SK-N-MC (cell line): Measurements from ENCODE around the gene BICC1.

Experiments used
- DNase-seq: peaks from one replicate; pipeline ENCODE4 v3.0.0-alpha.2; 2011; ENCODE audit warnings: low read depth, low spot score
- H3K27ac ChIP-seq: fragments of 200-600 bp; sonication (generic); 2 replicates; pipeline ENCODE4 v1.5.1; 2016; ENCODE audit warnings: mixed run types
- H3K36me3 ChIP-seq: fragments of 200-600 bp; sonication (generic); 2 replicates; pipeline ENCODE4 v1.6.1; 2017; ENCODE audit warnings: antibody characterized with exemption, low read length, mixed read lengths; ENCODE audit not compliant: insufficient read depth
- H3K4me3 ChIP-seq: fragments of 200-600 bp; sonication (generic); 2 replicates; pipeline ENCODE4 v1.5.1; 2016
- H3K9ac ChIP-seq: fragments of 200-600 bp; sonication (generic); 2 replicates; pipeline ENCODE4 v1.8.0; 2017; ENCODE audit warnings: mixed run types, mixed read lengths; ENCODE audit not compliant: insufficient read length
- H3K9me3 ChIP-seq: fragments of 200-600 bp; sonication (generic); 2 replicates; pipeline ENCODE4 v1.6.1; 2017; ENCODE audit warnings: low read depth, mild to moderate bottlenecking, antibody characterized with exemption, low read length, moderate library complexity, mixed read lengths
- EZH2 ChIP-seq: fragments of 200-600 bp; sonication (generic); IDR thresholded peaks from one replicate; pipeline ENCODE4 v1.6.1; 2017; ENCODE audit warnings: antibody characterized with exemption
- FOXP2 ChIP-seq: optimal IDR thresholded peaks from 2 replicates; pipeline ENCODE3; 2011; ENCODE audit warnings: mild to moderate bottlenecking, moderate library complexity; ENCODE audit not compliant: insufficient read depth; ENCODE audit errors: extremely low read length, control extremely low read depth
- POLR2AphosphoS5 ChIP-seq: IDR thresholded peaks from 2 replicates; pipeline ENCODE4 v1.6.1; 2012; ENCODE audit warnings: mild to moderate bottlenecking, low read depth, low read length, borderline replicate concordance

BICC1 gene

DNA sequence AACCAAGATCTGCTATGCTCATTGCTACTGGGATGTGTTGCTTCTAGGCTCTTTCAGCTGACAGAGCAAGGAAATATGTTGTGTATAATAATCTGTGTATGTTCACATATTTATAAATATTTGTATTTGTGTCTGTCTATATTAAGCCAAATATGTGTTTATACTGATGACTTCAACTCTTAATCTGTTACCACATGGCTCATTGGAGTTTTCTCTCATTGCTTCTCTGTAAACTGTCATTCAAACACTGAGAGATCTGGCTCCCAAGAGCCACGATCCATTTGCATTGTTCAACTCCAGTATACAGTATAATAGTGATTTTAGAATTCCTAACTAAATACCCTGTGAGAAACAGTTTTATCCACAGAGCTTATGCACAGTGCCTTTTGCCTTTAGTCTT, 35.3 kb downstream of the BICC1 start:
- H3K27ac ChIP-seq, result no peak overlapping the region
- TF ChIP-seq FOXP2, result no peak
- TF ChIP-seq POLR2AphosphoS5, result no peak
- no peak for TF ChIP-seq EZH2
- no peak overlapping the region for H3K9ac ChIP-seq
- DNase-seq, result no peak
- H3K36me3 ChIP-seq, result no peaks in the 10 kb centered on the region
- H3K4me3 ChIP-seq, result no peak overlapping the region
- no peaks in the 10 kb centered on the region for H3K9me3 ChIP-seq

DNA sequence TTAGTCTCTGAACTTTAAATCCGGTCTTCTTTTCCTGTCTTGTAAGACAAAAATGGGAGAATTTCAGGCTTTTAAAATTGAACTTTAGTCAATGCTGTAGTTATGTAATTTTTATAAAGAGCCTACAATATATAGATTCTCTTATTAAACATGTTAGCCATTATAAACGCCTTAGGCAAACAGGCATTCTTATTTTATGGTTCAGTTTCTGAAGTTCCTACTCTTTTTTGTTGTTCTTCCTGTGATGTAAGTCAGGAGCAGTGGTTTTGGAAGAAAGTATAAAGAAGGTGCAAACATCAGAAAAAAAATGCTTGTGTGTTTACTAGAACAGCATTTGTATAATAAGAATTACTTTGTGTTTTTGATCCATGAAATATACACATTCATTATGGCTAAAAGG, 41.6 kb downstream of the BICC1 start:
- no peak overlapping the region for H3K9ac ChIP-seq
- no peaks in the 10 kb centered on the region for H3K9me3 ChIP-seq
- no peak overlapping the region for H3K27ac ChIP-seq
- no peak for DNase-seq
- TF ChIP-seq FOXP2 (no peak), EZH2 (no peak), POLR2AphosphoS5 (no peak)
- H3K36me3 ChIP-seq, result no peaks in the 10 kb centered on the region
- no peak overlapping the region for H3K4me3 ChIP-seq

GRCh38 chr10:58555170-58555929, 42.7 kb downstream of the BICC1 start:
- DNase-seq, result no peak
- H3K27ac ChIP-seq, result no peak overlapping the region
- no peak for TF ChIP-seq POLR2AphosphoS5
- TF ChIP-seq FOXP2, result no peak
- no peak for TF ChIP-seq EZH2
- H3K9me3 ChIP-seq, result no peaks in the 10 kb centered on the region
- no peak overlapping the region for H3K4me3 ChIP-seq
- no peak overlapping the region for H3K9ac ChIP-seq
- H3K36me3 ChIP-seq, result no peaks in the 10 kb centered on the region

GRCh38 chr10:58555930-58556311, 43.2 kb downstream of the BICC1 start:
- TF ChIP-seq FOXP2 (no peak), EZH2 (no peak), POLR2AphosphoS5 (no peak)
- DNase-seq, result no peak
- no peak overlapping the region for H3K4me3 ChIP-seq
- H3K27ac ChIP-seq, result no peak overlapping the region
- H3K36me3 ChIP-seq, result no peaks in the 10 kb centered on the region
- H3K9ac ChIP-seq, result no peak overlapping the region
- H3K9me3 ChIP-seq, result no peaks in the 10 kb centered on the region

DNA sequence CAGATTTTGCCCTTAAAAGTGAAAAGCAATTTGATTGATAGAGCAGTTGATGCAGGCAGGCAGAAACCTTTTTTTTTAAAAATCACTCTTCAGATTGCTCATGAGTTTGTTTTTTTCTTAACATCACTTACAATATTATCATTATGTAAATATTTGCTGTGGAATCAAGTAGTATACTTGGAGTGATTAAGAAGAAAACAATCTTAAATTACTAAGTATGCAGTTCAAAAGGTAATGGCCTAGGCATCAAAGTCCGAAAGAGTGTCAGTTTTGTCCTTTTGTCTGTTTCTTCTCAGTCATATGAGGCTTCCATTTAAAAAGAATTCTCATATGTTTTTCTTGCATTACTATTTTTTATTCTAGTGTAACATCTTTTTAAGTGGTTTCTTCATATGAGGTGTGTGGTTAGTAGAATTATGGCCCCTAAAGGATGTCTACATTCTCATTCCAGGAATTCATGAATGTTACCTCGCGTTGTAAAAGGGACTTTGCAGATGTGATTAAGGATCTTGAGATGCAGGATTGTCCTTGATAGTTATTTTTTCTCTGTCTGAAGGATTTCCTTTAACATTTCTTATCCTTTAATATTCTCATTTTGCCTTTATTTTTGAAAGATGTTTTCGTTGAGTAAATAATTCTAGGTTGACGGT, 44.0 kb downstream of the BICC1 start:
- DNase-seq, result no peak
- Histone ChIP-seq H3K9me3 (no peaks in the 10 kb centered on the region), H3K9ac (no peak overlapping the region), H3K27ac (no peak overlapping the region), H3K4me3 (no peak overlapping the region), H3K36me3 (no peaks in the 10 kb centered on the region)
- TF ChIP-seq FOXP2, result no peak
- no peak for TF ChIP-seq EZH2
- no peak for TF ChIP-seq POLR2AphosphoS5

DNA sequence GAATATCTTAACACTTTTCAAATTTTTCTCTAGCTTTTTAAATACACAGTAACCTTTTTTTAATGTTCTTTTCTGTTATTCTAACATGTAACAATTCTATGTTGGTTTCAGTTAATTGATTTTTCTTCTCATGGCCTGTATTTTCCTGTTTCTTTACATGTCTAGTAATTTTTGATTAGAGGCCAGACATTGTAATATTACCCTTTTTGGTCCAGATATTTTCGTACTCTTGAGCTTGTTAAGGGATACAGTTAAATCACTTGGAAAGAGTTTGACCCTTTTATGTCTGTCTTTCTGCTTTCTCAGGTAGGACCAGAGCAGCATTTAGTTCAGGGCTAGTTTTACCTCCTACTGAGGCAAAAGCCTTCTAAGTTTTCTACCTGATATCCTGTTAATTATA, 45.0 kb downstream of the BICC1 start:
- H3K9ac ChIP-seq, result no peak overlapping the region
- TF ChIP-seq FOXP2, result no peak
- no peak for TF ChIP-seq POLR2AphosphoS5
- no peak for TF ChIP-seq EZH2
- no peaks in the 10 kb centered on the region for H3K9me3 ChIP-seq
- DNase-seq, result no peak
- no peaks in the 10 kb centered on the region for H3K36me3 ChIP-seq
- H3K4me3 ChIP-seq, result no peak overlapping the region
- H3K27ac ChIP-seq, result no peak overlapping the region

GRCh38 chr10:58560068-58560467, 47.4 kb downstream of the BICC1 start:
- Histone ChIP-seq H3K27ac (no peak overlapping the region), H3K36me3 (no peaks in the 10 kb centered on the region), H3K4me3 (no peak overlapping the region), H3K9me3 (no peaks in the 10 kb centered on the region), H3K9ac (no peak overlapping the region)
- TF ChIP-seq EZH2 (no peak), POLR2AphosphoS5 (no peak), FOXP2 (no peak)
- no peak for DNase-seq

- TF ChIP-seq FOXP2 (no peak), POLR2AphosphoS5 (no peak), EZH2 (no peak)
- Histone ChIP-seq H3K9ac (no peak overlapping the region), H3K36me3 (no peaks in the 10 kb centered on the region), H3K9me3 (no peaks in the 10 kb centered on the region), H3K27ac (no peak overlapping the region), H3K4me3 (no peak overlapping the region)
- DNase-seq, result no peak
Measured at GRCh38 chr10:58565271-58565670, 52.6 kb downstream of the BICC1 start.
